ENCODE results near the gene USP53. TPM values are rescaled to one million over a fixed set of nuclear protein-coding genes. Genes with fewer than 3 reads are reported as not detected.

USP53 gene
- total and polyA plus RNA-seq, 9 of the 15 experiments (the other 6 are each of a cell fraction or from before 2014, with no cell fraction given): 2.9 to 9.6 (median 8.3) TPM

GRCh38 chr4:119212964-119213606 lies 572 bp downstream of the USP53 start (continued):
- TF ChIP-seq YY1 (IDR thresholded peaks at IDR 0.05; ENCODE audit: borderline replicate concordance in 1 of 3, control insufficient read depth in 1 of 3, extremely low read depth in 1 of 3, insufficient read depth in 3 of 3, insufficient read length in 1 of 3, insufficient replicate concordance in 2 of 3, low read depth in 1 of 3, low read length in 2 of 3): peak in 2 of 3 experiments; percentile 18 to 50
- peak; percentile 39 for TF ChIP-seq TBP (optimal IDR thresholded peaks at IDR 0.05; ENCODE audit: low read depth, low read length)
- no peak for TF ChIP-seq ZNF695 (CRISPR knock-in tag; IDR thresholded peaks at IDR 0.05)
- TF ChIP-seq USF1 (CRISPR knock-in tag; IDR thresholded peaks at IDR 0.05): peak; percentile 49
- 0 out of 2 replicates have a peak, but pooled peaks have one; percentile 3 for TF ChIP-seq MBD2 (IDR thresholded peaks at IDR 0.05; ENCODE audit: borderline replicate concordance, low read depth)
- TF ChIP-seq ZBTB9 (CRISPR knock-in tag; IDR thresholded peaks at IDR 0.05): 0 out of 2 replicates have a peak, but pooled peaks have one; percentile 5
- no peak for TF ChIP-seq ETV6 (IDR thresholded peaks at IDR 0.05; ENCODE audit: borderline replicate concordance in 1 of 2, low read depth in 2 of 2, low read length in 1 of 2)
- no peak for TF ChIP-seq ETV6 (CRISPR knock-in tag; IDR thresholded peaks at IDR 0.05; ENCODE audit: borderline replicate concordance)
- TF ChIP-seq ATF6 (CRISPR knock-in tag; IDR thresholded peaks at IDR 0.05): 0 out of 2 replicates have a peak, but pooled peaks have one; percentile 6
- TF ChIP-seq ESRRA (IDR thresholded peaks at IDR 0.05; ENCODE audit: borderline replicate concordance, low read depth): peak; percentile 68; the same call in 1 of the 2 replicates
- TF ChIP-seq ZNF282 (CRISPR knock-in tag; IDR thresholded peaks at IDR 0.05): no peak
- no peak for TF ChIP-seq EHMT2 (IDR thresholded peaks at IDR 0.05)
- TF ChIP-seq JUN (IDR thresholded peaks at IDR 0.05; ENCODE audit: borderline replicate concordance, low read depth, low read length): no peak
- TF ChIP-seq JUN (CRISPR knock-in tag; IDR thresholded peaks at IDR 0.05; ENCODE audit: borderline replicate concordance): peak; percentile 72; the same call in 1 of the 2 replicates
- TF ChIP-seq KAT2B (IDR thresholded peaks at IDR 0.05; ENCODE audit: low read depth, low read length): no peak
